Epithelial cell of esophagus (primary cell): ENCODE results near the gene FSHR.

Source experiments
- DNase-seq: peaks from one replicate; pipeline ENCODE4 v3.0.0; 2010; ENCODE audit warnings: low read depth
- H3K4me3 ChIP-seq: 2 replicates; pipeline ENCODE4 v1.5.1; 2011; ENCODE audit warnings: mild to moderate bottlenecking, low read length, control low read depth
- TF ChIP-seq, protein P1 (sequence below): IDR thresholded peaks from 2 replicates; pipeline ENCODE4 v1.5.1; 2011; ENCODE audit warnings: low read depth, mild to moderate bottlenecking, low read length, control low read depth, inconsistent platforms; ENCODE audit not compliant: insufficient read depth; ENCODE audit errors: missing control alignments

FSHR gene

DNA sequence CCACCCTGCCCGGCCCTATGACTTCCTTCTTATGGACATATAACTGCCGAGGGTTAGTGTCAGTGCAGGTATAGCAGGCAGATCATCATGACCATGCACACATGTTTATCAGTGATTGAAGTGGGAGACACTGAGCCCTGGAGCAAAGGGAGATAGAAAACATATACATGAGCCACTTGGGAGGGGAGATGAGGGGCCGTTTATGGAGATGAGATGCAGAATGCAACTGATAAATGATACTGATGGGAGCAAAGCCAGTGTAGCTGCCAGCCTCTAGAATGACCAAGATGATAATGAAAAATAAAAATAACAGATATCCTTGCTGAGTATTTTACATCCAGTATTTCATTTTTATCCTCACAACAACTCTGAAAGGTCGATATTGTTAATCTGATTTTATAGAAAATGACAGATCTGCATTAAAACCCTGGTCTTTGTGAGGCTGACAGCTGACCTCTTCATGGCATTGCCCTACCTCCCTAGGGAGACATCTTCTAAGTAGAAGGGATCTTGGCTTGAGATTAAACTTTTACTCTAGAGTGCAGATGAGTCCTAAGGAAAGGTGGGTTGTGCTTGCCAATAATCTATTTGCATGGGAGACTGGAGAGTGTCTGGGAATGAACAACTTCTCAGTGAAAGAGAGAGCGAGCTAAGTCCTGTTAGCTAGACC, 220.4 kb downstream of the FSHR start:
- no peak for DNase-seq
- TF ChIP-seq, protein P1, sequence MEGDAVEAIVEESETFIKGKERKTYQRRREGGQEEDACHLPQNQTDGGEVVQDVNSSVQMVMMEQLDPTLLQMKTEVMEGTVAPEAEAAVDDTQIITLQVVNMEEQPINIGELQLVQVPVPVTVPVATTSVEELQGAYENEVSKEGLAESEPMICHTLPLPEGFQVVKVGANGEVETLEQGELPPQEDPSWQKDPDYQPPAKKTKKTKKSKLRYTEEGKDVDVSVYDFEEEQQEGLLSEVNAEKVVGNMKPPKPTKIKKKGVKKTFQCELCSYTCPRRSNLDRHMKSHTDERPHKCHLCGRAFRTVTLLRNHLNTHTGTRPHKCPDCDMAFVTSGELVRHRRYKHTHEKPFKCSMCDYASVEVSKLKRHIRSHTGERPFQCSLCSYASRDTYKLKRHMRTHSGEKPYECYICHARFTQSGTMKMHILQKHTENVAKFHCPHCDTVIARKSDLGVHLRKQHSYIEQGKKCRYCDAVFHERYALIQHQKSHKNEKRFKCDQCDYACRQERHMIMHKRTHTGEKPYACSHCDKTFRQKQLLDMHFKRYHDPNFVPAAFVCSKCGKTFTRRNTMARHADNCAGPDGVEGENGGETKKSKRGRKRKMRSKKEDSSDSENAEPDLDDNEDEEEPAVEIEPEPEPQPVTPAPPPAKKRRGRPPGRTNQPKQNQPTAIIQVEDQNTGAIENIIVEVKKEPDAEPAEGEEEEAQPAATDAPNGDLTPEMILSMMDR = no peak
- H3K4me3 ChIP-seq = no peak overlapping the region

DNA sequence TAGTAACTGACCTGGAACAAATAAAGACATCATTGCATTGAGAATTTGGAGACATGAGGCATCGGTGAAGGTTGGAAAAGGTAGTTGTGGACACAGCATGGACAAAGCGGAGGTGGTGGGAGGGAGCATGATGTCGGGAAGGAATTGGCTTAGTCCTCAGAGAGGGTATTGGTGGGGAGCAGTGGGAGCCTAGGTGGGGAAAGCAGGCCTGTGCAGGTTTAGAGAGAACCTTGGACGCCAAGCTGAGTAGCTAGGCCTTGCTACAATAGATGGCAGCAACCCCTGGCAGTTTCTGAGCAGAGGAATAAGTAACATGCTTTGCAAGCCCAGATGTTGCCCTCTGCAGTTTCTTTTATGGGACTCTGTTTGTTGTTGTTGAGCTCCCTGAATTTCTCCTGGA, 221.6 kb downstream of the FSHR start:
- DNase-seq = no peak
- H3K4me3 ChIP-seq = no peak overlapping the region
- TF ChIP-seq, protein P1 = no peak

DNA sequence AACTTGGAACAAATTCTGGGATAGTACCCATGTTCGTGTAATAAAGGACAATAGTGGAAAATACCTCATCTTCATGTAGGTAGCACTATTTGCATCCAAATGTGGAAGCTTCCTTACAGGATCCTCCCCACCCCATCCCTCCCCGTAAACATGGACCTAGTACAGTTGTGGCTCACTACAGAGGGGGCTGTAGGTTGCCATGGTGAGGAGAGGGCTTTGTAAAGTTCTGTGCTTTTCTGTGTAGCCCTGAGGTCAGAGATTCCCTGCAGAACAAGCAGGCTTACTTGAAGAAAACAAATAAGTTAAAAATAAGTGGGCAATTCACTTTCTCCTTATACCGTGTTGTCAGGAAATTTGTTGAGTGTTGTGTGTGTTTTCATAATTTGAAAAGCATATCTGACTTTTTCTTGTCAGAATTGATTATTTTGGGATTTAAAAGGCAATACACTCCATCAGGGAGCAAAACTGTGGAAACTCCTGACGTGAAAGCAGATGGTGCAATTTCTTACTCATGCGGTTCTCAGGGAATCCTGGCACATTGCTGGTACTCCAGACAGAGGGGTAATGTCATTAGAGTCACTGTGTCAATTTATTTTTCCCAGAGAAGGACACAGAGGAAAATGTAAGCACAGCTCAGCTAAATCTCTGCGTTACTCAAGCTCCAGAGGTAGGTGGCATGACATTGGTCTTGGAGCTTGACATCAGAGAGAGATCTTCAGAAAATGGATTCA, 224.6 kb downstream of the FSHR start:
- no peak for DNase-seq
- no peak overlapping the region for H3K4me3 ChIP-seq
- TF ChIP-seq, protein P1 = no peak

DNA sequence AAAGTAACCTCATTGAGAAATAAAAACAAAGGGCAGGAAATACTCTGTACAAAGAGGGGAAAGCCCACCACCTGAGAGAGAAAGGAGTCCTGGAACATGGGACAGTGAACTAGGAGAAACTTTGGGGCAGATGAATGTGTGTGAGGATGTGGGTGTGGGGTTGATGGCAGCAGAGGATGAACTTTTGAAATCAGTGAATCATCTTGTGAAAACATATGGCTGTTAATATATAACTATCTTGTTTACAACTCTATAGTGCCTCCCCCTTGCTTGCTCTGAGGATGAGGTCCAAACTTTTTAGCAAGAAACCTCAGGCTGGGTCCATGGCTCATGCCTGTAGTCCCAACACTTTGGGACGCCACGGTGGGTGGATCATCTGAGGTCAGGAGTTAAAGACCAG, 227.0 kb downstream of the FSHR start:
- TF ChIP-seq, protein P1 = no peak
- no peak overlapping the region for H3K4me3 ChIP-seq
- no peak for DNase-seq

DNA sequence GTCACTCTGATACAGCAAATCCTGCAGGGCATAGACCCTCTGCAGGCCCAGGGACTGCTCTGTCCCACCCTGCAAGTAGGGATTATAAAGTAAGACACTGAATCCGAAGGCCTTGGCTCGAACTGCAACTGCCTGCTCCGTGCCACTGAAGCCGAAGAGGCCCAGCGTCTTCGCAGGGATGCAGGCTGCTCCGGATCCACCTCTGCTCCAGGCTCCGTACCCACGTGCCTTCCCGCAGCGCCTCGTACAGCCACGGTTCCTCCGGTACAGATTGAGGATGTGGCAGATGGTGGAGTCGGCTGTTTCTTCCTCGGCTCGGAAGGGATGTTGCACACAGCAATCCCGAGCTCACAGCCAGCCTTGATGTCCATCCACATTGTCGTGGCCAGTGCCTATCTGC, 238.4 kb downstream of the FSHR start:
- TF ChIP-seq, protein P1 = no peak
- DNase-seq = no peak
- H3K4me3 ChIP-seq = no peak overlapping the region

DNA sequence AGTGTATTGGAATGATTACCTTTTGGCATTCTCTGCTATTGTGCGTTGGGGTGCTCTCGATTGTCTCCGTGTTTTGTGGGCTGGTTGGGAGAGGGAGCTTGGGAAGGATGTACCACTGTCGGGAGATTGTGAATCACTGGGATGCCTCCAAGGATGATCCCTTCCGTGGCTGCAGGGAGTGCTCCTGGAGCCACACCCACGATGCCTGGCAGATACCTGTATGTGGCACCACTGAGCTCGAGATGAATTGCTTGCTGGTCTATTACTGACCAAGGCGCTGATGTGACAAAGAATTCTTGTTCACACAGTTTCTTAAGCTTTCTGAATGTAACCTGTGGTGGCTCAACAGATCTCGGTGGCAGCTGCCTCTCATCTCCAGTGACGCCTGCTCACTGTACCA, 239.1 kb downstream of the FSHR start:
- TF ChIP-seq, protein P1 = no peak
- no peak for DNase-seq
- no peak overlapping the region for H3K4me3 ChIP-seq
